Measurements from ENCODE around the gene ANAPC2.

Gene ANAPC2

DNA sequence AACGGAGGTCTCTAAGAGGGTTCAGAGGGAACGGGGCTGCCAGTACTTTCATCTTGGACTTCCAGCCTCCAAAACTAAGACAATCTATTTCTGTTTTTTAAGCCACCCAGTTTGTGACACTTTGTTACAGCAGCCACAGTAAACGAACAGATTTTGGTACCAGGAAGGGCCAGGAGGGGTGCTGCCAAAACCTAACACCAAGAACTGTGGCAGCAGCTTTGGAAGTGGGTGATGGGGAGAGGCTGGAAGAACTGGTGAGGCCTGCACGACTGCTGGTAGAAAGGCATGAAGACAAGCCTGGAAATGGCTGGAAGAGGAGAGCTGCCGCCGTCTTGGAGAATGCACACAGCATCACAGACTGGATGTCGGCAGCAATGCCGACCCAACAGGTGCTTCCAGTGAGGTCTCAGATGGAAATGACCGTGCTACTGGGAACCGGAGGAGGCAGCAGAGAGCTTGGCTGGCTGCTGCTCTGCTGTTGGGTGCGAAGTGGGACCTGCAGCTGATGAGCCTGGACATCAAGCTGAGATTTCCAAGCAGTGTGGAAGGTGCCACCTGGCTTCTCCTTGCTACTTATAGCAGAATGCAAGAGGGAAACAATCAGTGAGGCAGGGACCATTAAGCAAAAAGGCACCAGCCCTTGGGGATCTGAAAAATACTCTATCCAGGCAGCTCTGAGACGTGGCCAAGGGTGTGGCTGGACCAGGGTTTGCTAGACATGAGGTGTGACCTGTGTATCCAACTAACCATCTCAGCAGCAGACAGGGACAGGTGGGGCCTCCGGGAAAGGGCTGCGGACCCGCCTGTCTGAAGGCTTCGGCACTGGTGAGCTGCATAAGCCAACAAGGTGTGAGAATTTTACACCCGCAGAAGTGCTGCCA lies 11.8 kb downstream of the ANAPC2 start:
- DNase-seq (ENCODE audit: low read depth in 3 of 3): no peak

DNA sequence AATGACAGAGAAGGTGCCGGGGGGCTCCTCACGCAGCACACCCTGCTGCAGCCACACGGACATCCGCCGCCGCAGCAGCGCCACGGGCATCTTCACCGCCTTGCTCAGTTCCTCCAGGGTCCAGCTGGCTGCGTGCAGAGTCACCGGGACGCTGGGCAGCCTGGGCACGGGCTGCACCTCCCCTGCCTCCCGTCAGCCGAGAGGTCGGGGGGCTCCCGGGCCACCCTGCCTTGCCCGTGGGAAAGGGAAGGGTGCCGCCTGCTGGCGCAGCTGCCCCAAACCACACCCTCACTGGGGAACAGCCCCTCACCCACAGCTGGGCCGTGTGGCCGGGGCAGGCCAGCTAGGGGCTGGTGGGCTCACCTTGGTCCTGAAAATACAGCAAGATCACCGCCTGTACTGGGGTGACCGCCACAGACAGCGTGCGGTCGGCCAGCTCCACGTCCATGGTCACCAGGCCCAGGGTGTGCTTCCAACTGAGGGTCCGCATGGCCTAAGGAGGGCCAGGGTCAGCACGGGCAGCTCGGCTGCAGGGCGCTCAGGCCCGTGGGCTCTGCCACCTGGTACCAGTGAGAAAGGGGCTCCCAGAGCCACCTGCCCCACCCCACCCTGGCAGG lies 12.9 kb downstream of the ANAPC2 start:
- no peak for DNase-seq (ENCODE audit: low read depth in 3 of 3)

DNA sequence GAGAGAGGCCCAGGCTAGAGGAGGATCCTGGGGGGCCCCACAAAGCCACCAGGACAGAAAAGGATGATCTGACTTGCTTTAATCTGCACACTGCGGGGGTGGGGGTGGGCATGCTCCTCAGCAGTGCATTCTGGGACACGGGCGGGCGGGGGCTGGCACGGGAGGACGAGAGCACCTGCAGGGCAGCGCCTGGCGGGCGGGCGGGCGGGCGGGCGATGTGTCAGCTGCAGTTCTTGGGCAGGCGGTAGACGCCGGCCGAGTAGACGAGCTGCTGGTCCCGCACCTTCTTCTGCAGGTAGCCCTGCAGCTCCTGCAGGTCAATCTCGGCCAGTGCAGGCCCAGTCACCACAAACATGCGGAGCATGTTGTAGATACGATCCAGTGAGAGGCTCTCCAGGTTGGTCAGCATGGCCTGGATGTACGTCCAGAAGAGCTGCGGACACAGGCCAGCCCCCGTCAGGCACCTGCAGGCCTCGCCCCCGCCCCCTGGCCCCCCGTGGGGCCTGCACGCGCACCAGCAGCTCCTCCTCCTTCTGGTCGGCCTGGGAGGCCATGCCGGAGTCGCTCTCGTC lies 13.6 kb downstream of the ANAPC2 start:
- no peak for DNase-seq (ENCODE audit: low read depth in 3 of 3)

DNA sequence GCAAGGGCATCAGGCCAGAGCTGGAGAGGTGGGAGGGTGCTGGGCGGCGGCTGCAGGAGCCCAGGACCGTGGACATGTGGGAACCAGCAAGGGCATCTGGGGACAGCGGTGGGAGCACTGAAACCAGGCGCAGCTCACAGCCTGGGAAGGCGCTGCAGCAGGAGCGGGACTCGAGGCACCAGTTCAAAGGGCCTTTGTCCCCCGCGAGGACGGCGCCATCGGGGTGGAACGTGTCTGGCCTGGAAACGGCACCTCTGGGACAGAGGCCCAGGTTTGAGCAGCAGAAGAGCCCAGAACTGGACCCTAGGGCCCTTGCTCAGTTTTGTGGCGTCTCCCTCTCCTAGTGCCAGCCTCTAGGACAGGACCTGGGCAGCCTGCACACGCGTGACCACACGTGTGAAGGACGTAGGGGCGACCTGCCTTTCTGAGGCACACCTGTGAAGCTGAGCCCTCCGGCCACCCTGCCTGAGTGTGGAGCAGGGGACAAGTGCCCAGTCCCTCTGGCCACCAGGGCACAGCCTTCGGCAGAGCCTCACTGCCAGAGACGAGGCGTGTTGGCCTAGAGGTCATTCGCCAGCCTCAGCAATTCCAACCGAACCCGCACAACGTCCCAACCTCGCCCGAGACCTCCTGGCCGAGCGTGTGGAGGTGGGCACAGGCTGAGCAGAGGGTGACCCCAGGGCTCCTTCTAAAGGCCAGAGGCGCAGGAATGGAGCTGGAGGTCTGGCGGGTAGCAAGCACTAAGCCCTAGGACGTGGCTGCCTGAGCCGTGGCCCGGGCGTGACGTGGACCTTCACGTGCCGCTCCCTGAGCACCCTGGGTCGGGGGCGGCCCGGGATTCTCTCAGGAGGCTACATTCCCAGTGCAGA lies 14.3 kb downstream of the ANAPC2 start:
- DNase-seq (ENCODE audit: low read depth in 3 of 3): no peak

DNA sequence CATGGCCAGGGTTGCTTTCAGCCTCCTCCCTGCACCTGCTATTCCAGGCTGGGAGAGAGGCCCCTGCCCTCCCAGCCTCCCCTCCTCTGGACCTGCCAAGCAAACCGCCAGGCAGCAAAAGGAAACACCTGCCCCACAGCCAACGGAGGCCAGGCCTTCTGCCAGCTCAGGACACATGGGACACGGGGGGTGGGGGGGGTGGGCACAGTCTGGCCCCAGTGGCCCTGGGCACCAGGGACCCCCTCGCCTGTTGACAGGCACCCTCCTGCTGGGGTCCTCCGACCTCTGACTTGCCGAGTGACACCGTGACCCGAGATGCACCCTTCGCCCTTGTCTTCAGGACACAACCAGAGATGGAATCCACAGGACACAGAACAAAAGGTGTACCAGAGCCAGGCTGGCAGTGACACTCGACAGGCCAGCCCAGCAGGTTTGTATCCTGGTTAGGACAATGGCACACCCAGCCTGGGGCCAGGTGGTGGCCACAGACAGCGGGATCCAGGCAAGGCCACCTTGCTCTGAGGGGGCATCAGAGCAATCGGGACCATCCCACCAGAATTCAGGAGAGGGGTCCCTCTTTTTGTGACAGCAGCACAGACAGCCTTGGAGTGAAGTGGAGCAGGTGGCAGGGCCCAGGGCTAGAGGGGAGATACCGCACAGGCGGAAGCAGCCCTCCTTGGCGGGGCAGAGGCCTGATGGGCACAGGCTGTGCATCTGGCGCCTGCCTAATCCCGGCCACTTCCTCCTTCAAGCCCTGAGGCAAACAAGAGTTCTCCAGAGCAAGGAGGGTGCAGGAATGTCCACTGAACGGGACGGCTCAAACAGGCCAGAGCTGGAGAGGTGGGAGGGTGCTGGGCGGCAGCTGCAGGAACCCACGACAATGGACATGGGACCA lies 15.2 kb downstream of the ANAPC2 start:
- DNase-seq (ENCODE audit: low read depth in 3 of 3): no peak

DNA sequence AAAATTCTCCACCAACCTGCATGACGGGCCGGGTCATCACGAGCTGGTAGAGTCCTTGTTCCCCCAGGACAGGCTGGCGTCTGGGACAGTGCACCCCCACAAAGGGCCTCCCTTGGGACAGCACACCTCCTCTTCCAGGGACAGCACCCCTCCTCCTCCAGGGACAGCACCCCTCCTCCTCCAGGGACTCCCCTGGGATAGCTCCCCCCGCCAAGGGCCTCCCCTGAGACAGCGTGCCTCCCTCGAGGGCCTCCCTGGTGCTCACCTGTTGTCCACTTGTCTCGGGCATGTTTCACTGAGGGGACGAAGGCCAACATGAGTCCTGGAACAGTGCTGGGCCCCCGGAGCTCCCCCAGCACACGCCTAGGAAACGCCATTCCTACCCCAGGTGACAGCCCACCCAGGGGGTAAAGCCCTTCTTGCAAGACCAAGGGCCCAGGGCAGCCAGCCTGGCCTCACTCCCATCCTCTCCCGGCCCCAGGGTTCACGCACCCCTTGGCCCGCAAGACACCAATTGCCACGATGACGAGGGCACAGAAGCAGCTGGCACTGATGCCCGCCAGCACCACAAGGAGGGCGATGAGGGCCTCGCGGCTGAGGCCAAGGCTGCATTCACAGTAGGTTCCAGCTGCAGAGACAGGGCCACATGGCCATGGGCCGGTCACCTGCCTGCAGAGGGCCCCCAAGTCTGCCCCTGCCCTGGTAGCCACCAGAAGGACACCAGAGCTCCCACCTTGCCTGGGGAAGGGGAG lies 17.0 kb downstream of the ANAPC2 start:
- no peak for DNase-seq (ENCODE audit: low read depth in 3 of 3)

DNA sequence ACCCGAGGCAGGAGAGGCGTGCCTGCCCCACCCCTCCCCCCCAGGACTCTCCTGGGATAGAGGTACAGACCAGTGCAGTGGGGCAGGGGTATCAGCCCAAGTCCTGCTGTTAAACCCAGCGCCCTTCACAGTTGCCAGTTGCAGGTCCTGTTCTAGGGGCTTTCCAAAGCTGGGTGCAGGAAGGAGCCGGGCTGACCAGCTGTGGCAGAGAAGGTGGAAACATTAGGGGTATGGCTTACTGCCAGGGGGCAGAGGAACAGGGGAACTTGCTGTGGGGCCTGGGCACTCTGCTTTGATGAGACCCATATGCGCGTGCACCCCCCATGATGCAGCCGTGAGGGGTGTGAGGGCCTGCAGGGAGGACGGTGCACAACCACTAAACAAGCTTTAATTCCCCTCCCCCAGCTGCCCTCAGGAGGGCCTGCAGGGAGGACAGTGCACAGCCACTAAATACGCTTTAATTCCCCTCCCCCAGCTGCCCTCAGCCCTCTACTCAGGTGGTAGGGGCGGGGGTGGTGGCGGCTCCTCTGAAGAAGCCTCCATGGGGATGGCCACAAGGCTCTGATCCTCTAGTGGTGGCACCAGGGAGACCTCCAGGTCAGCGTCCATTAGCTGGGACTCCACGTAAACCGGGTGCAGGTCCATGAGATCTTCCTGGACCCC lies 17.7 kb downstream of the ANAPC2 start:
- no peak for DNase-seq (ENCODE audit: low read depth in 3 of 3)

DNA sequence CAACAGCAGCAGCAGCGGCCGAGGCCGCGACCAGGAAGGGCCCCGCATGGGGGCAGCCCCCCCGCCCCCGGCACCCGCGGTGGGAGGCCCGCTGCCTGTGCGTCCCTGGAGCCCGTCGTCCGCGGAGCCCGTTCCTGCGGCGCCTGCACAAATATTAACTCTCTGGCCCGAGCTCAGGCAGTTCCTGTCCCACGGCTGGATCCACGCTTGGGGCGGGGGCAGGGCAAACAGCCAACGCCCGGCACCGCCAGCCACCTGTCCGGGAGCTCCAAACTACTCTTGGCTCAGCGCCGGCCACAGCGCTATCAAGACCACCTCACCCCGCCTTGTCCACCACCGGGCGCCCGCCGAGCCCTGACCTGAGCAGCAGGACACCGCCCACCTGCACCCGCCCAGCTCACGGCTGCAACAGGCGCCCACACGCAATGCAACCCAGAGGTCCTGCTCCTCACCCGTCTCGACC lies 18.4 kb downstream of the ANAPC2 start, which contains the start of gene LRRC26:
Gene LRRC26, minus strand, starts transcription at position 156 of the 463 bp plus-strand sequence. Its CDS starts 108 bp downstream, at position 48.
- no peak for DNase-seq (ENCODE audit: low read depth in 3 of 3)

DNA sequence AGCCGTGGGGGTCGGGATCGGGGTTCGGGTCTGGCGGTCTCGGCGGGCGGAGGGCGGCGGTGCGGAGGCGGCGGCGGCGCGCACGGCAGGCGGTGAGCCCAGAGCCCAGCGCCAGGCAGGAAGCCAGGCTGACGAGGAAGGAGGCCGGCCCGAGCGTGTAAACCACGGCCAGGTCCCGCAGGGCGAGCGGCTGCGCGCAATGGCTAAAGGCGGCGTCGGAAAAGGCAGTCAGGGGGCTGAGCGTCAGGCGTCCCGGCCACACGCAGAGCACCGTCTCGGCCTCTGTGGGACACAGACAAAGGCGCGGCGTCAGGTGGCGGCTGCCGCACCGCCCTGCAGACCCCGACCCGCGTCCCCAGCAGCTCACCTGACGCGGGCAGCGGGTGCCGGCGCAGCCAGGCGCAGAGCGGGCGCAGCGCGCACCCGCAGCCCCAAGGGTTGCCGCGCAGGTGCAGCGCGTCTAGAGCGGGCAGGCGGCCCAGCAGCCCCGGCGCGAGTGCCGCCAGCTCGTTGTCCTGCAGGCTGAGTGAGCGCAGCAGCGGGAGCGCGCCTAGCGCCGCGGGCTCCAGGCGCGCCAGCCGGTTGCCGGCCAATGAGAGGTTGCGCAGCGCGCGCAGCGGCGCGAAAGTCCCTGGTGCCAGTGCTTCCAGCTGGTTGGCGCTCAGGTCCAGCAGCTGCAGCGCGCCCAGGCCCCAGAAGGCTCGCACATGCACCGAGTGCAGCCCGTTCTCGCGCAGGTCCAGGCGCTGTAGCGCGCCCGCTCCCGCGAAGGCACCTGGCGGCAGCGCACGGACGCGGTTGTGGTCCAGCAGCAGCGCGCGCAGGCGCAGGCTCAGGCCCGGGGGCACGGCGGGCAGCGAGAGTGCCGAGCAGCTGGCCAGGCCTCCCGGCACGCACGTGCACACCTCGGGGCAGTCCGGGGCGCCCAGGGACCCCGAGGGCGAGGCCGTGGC lies 19.2 kb downstream of the ANAPC2 start:
- DNase-seq (ENCODE audit: low read depth in 3 of 3): no peak

DNA sequence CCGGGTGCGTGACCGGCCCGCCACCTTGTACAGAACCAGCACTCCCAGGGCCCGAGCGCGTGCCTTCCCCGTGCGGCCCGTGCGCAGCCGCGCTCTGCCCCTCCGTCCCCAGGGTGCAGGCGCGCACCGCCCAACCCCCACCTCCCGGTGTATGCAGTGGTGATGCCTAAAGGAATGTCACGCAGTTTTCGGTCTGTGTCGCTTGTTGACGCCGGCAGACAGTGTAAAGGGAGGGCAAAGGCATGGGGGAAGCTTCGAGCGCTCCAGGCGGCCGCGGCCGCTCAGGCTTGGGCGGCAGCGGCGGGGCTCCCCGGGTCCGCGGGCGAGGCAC lies 19.8 kb downstream of the ANAPC2 start:
- DNase-seq (ENCODE audit: low read depth in 3 of 3): no peak

DNA sequence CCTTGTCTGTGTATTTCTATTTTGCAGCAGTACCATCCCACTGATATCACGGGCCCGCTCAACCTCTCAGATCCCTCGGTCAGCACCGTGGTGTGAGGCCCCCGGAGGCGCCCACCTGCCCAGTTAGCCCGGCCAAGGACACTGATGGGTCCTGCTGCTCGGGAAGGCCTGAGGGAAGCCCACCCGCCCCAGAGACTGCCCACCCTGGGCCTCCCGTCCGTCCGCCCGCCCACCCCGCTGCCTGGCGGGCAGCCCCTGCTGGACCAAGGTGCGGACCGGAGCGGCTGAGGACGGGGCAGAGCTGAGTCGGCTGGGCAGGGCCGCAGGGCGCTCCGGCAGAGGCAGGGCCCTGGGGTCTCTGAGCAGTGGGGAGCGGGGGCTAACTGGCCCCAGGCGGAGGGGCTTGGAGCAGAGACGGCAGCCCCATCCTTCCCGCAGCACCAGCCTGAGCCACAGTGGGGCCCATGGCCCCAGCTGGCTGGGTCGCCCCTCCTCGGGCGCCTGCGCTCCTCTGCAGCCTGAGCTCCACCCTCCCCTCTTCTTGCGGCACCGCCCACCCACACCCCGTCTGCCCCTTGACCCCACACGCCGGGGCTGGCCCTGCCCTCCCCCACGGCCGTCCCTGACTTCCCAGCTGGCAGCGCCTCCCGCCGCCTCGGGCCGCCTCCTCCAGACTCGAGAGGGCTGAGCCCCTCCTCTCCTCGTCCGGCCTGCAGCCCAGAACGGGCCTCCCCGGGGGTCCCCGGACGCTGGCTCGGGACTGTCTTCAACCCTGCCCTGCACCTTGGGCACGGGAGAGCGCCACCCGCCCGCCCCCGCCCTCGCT lies 20.4 kb downstream of the ANAPC2 start:
- DNase-seq (ENCODE audit: low read depth in 3 of 3): no peak

DNA sequence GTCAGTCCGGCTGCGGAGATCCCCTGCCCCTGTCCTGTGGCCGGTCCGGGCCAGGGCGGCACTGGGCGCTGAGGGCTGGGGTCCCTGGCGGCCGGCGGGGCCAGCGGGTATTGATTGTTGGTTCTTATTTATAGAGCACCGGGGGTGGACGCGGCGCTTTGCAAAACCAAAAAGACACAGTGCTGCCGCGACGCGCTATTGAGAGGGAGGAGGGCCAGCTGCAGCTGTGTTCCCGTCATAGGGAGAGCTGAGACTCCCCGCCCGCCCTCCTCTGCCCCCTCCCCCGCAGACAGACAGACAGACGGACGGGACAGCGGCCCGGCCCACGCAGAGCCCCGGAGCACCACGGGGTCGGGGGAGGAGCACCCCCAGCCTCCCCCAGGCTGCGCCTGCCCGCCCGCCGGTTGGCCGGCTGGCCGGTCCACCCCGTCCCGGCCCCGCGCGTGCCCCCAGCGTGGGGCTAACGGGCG lies 21.0 kb downstream of the ANAPC2 start:
- DNase-seq (ENCODE audit: low read depth in 3 of 3): no peak

DNA sequence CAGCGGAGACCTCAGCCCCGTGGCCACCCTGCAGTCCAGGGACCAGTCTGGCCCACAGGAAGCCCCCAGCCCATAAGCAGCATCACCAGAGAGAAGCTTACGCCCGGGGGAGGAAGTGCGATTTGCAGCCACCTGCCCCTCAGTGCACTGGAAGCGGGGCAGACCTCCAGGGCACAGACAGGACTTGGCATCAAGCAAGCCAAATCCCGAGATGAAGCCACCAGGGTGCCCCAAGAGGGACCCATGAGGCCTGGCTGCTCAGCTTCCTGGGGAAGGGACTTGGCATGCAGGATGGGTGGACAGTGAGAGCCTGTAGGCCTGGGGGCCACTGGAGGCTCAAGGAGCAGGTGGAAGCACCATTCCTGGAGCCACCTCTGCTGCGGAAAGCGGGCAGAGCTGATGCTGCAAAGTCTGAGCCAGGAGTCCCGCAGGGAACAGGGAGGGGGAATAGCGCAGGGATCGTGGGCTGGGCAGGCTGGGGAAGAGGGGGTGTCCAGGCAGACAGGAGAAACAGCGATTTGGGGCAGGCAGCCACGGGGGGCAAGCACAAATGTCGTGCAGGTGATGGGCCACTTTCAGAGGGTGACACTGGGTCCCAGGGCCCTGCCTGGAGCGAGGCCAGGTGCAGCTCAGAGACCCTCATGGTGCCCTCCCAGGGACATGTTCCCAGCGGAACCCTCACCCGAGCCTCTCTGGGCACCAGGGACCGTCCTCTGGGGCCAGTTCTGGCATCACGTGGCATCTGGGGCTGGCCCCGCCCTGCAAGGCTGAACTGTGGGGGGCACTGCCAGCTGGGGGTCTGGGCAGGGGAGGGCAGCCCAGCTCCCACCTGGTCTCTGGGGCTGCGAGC lies 21.8 kb downstream of the ANAPC2 start:
- no peak for DNase-seq (ENCODE audit: low read depth in 3 of 3)

DNA sequence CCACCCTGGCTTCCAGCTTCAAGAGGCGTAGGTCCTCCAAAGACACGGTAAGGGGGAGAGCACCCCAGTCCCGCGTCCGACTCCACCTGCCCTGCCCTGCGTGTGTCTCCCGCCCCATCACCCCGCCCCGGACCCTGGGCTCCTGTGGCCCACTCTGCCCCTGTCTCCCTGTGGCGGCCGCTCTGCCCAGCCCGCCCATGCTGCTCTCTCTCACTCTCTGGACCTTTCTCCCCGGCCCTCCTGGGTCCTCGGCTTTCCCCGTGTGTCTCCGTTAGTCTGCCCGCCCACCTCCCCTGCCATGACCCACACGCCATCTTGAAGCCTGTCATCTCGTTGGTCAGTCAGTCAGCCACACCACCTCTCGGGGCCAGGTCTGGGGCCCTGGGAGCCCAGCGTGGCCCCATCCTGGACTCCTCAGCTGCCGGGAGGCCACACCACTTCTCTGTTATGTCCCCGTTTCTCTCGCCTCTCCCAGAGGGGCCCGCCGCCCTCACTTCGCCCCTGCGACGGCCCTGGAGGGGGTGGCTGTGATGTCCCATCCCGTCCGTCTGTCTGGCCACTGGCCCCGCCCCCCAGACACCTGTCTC lies 23.0 kb downstream of the ANAPC2 start:
- DNase-seq (ENCODE audit: low read depth in 3 of 3): no peak

DNA sequence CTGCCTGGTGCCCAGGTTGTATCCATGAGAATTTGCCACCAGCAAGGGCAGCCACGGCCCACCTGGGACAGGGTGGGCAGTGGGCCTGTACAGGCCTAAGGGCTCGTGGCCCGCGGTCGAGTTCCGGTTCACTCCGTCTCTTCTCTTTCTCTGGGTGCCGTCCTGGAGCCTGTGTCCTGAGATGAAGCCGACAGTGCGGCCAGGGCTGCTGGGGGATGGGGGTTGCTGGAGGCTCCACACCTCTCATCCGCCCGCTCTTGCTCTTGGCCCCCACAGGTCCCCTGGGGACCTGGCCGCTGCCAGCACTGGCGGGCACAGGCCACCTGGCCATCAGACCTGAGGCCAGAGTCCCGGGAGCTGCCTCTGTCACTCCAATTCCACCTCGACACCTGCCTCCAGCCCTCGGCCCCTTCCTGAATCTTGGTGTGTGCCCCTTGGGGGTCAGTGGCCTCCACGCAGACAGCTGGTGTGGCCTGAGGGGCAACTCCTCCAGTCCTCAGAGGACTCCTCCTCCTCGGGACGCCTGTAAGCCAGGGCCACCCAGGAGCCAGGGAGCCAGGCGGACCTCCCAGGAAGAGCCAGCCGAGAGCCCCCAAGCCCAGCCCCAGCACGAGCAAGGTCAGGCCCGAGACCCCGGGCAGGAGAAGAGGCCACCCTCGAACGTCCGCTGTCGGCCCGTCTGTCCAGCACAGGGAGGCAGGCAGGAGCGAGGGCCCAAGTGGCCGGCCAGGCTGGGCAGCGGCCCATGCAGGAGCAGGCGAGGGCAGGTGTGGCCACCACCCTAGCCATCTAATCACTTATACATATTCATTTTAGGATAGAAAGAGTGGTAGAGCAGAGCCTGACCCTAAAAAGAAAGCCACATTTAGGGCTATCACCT lies 23.8 kb downstream of the ANAPC2 start:
- DNase-seq (ENCODE audit: low read depth in 3 of 3): no peak

Data from stimulated activated CD4-positive, alpha-beta T cell treated with anti-CD3 and anti-CD28 coated beads, TNF-alpha, amount 100 ng/mL, for 24 hours (primary cell).